HL-60 (cell line): ENCODE data around the gene SPEM1.

Experiments
- CTCF ChIP-seq: IDR thresholded peaks from one replicate; pipeline ENCODE4 v1.5.1; 2011; ENCODE audit warnings: low read length, control low read depth, inconsistent platforms; ENCODE audit not compliant: insufficient read depth
- GABPA ChIP-seq: IDR thresholded peaks from 2 replicates; pipeline ENCODE4 v1.6.1; 2012; ENCODE audit warnings: low read depth
- POLR2AphosphoS5 ChIP-seq: IDR thresholded peaks from 2 replicates; pipeline ENCODE4 v1.6.1; 2012; ENCODE audit warnings: low read depth
- REST ChIP-seq: IDR thresholded peaks from 2 replicates; pipeline ENCODE4 v1.6.1; 2012; ENCODE audit warnings: low read depth; ENCODE audit not compliant: insufficient replicate concordance
- SPI1 ChIP-seq: IDR thresholded peaks from 2 replicates; pipeline ENCODE4 v1.6.1; 2012; ENCODE audit warnings: low read depth, mild to moderate bottlenecking, borderline replicate concordance

- no peak for TF ChIP-seq CTCF
- no peak for TF ChIP-seq SPI1
- no peak for TF ChIP-seq POLR2AphosphoS5
- TF ChIP-seq REST = no peak
- no peak for TF ChIP-seq GABPA
These were observed 27.2 kb upstream of the SPEM1 start for GRCh38 chr17:7392696-7393612.
